Mesothelial cell of epicardium (in vitro differentiated cells): Measurements from ENCODE around the gene ADAMTSL1. TPM values are rescaled to one million over a fixed set of nuclear protein-coding genes. Genes with fewer than 3 reads are reported as not detected.

Experiments
- DNase-seq, 2 experiments: peaks; one replicate each; pipeline ENCODE4 v3.0.0; 2021; ENCODE audit warnings: low spot score in 2 of 2; ENCODE audit not compliant: unreplicated experiment in 2 of 2
- H3K27ac Mint-ChIP-seq: 2 replicates; pipeline ENCODE4 v1.8.0; 2021; ENCODE audit warnings: mixed read lengths
- H3K27me3 Mint-ChIP-seq: 2 replicates; pipeline ENCODE4 v1.8.0; 2021; ENCODE audit warnings: low read depth, mixed read lengths
- H3K36me3 Mint-ChIP-seq: 2 replicates; pipeline ENCODE4 v1.8.0; 2021; ENCODE audit warnings: mixed read lengths
- H3K4me1 Mint-ChIP-seq: 2 replicates; pipeline ENCODE4 v1.8.0; 2021; ENCODE audit warnings: mixed read lengths
- H3K4me3 Mint-ChIP-seq: 2 replicates; pipeline ENCODE4 v1.8.0; 2021; ENCODE audit warnings: mild to moderate bottlenecking, moderate library complexity, mixed read lengths
- H3K9me3 Mint-ChIP-seq: 2 replicates; pipeline ENCODE4 v1.8.0; 2021; ENCODE audit warnings: mixed read lengths
- total RNA-seq: library from RNA; stranded (reverse); gene quantifications from 3 replicates; pipeline ENCODE4 v1.2.1, GENCODE V29; 2021
- TF ChIP-seq, protein P1 (sequence below): fragments of 200-600 bp; sonication (generic); IDR thresholded peaks from one replicate; pipeline ENCODE4 v1.5.0; 2021; ENCODE audit warnings: antibody characterized with exemption; ENCODE audit not compliant: unreplicated experiment

Gene ADAMTSL1
- total RNA-seq, 1 donor from 2014 or later, result 48.0 TPM

DNA sequence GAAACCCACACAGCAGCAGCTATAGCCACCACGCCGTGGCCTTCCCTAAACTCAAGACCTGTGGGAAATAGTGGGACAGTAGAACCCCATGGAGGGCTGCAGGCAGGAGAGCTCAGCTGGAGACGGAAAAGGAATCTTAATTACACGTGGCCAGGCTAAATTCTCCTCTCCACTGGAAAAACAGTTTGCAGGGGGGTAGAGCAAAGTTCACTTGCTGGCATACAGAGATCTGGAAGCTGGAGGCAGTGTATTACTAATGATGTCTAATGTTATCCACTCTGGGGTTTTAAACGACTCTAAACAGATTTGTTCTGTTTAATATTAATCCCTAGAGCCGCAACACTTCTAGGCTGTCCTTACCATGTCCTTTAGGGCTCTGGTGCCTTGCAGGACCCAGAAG lies 302.0 kb downstream of the ADAMTSL1 start:
- Mint-ChIP-seq H3K9me3 (peaks cover 3% of the 10 kb centered on the region), H3K27ac (no peak overlapping the region), H3K27me3 (peaks cover 2% of the 10 kb centered on the region), H3K4me1 (peaks cover 9% of the 10 kb centered on the region), H3K36me3 (peaks cover 9% of the 10 kb centered on the region), H3K4me3 (no peak overlapping the region)
- DNase-seq, result no peak
- TF ChIP-seq, protein P1, sequence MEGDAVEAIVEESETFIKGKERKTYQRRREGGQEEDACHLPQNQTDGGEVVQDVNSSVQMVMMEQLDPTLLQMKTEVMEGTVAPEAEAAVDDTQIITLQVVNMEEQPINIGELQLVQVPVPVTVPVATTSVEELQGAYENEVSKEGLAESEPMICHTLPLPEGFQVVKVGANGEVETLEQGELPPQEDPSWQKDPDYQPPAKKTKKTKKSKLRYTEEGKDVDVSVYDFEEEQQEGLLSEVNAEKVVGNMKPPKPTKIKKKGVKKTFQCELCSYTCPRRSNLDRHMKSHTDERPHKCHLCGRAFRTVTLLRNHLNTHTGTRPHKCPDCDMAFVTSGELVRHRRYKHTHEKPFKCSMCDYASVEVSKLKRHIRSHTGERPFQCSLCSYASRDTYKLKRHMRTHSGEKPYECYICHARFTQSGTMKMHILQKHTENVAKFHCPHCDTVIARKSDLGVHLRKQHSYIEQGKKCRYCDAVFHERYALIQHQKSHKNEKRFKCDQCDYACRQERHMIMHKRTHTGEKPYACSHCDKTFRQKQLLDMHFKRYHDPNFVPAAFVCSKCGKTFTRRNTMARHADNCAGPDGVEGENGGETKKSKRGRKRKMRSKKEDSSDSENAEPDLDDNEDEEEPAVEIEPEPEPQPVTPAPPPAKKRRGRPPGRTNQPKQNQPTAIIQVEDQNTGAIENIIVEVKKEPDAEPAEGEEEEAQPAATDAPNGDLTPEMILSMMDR, result no peak

- DNase-seq, result no peak
- Mint-ChIP-seq H3K27me3 (peaks cover 2% of the 10 kb centered on the region), H3K27ac (no peak overlapping the region), H3K4me1 (peaks cover under 1% of the 10 kb centered on the region), H3K9me3 (peaks cover 3% of the 10 kb centered on the region), H3K36me3 (peaks cover 9% of the 10 kb centered on the region), H3K4me3 (no peak overlapping the region)
- TF ChIP-seq, protein P1, result no peak
Measured at GRCh38 chr9:18776836-18777820, 303.2 kb downstream of the ADAMTSL1 start.

DNA sequence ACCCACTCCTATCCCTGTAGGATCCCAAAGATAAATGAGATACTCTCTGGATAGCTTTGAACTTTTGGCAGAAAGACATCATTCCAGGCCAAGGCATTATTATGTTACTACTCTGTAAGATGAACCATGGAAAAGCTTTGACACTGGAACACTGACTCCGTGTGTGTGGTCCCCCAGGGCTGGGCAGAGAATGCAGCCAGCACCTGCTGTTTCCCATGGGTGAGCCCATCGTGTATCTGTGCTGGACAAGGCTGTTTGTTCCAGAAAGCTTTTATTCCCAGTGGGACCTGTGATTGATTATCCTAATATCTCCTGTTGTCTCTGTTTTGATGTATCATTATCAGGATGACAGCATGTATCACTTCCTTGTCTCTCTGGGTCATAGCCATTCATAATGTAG lies 304.2 kb downstream of the ADAMTSL1 start:
- H3K4me3 Mint-ChIP-seq, result no peak overlapping the region
- TF ChIP-seq, protein P1, result no peak
- no peaks in the 10 kb centered on the region for H3K4me1 Mint-ChIP-seq
- peaks cover 3% of the 10 kb centered on the region for H3K9me3 Mint-ChIP-seq
- H3K27ac Mint-ChIP-seq, result no peak overlapping the region
- peaks cover 2% of the 10 kb centered on the region for H3K27me3 Mint-ChIP-seq
- H3K36me3 Mint-ChIP-seq, result peaks cover 9% of the 10 kb centered on the region
- no peak for DNase-seq

- TF ChIP-seq, protein P1, result no peak
- H3K9me3 Mint-ChIP-seq, result peaks cover 3% of the 10 kb centered on the region
- H3K27ac Mint-ChIP-seq, result no peak overlapping the region
- no peaks in the 10 kb centered on the region for H3K4me1 Mint-ChIP-seq
- no peak for DNase-seq
- peaks cover 2% of the 10 kb centered on the region for H3K27me3 Mint-ChIP-seq
- H3K4me3 Mint-ChIP-seq, result no peak overlapping the region
- H3K36me3 Mint-ChIP-seq, result peaks cover 9% of the 10 kb centered on the region
Measured at GRCh38 chr9:18778846-18779245, 304.9 kb downstream of the ADAMTSL1 start.

DNA sequence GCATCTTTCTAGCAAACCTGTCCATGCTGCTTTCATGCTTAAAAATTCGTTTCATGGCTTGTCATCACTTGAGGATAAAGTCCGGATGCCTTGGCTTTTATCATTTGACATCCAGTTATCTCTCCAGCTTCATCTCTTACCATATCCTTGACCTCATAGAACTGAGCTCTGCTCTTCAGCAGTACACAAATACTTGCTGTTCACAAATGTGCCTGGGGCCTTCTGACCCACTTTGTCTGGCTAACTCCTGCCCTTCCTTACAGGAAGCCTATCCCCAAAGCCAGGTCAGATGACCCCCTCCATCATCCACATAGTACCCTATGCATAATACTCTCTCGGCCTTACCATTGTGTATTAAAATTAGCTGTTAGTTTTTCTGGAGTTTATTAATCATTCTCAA lies 310.0 kb downstream of the ADAMTSL1 start:
- Mint-ChIP-seq H3K4me1 (peaks cover 16% of the 10 kb centered on the region), H3K36me3 (no peaks in the 10 kb centered on the region), H3K27ac (no peak overlapping the region), H3K27me3 (no peaks in the 10 kb centered on the region), H3K9me3 (no peaks in the 10 kb centered on the region), H3K4me3 (no peak overlapping the region)
- DNase-seq, result no peak
- TF ChIP-seq, protein P1, result no peak
